Tibial nerve (tissue), 4 donors: ENCODE results near the gene MBP. TPM values are rescaled to one million over a fixed set of nuclear protein-coding genes. Genes with fewer than 3 reads are reported as not detected.

Experiments
- DNase-seq, 2 donors: peaks; one replicate each; pipeline ENCODE4 v3.0.0-alpha.2; 2019; ENCODE audit warnings: low spot score in 2 of 2
- H3K27ac ChIP-seq, 4 donors: fragments of 200-600 bp; sonication (generic) in 3 of 4; one replicate each; pipeline ENCODE4 v1.5.1; 2017 to 2019; ENCODE audit warnings: mild to moderate bottlenecking in 1 of 4
- H3K27me3 ChIP-seq, 2 donors: fragments of 200-600 bp; sonication (generic) in 1 of 2; one replicate each; pipeline versions ENCODE4 v1.5.1 to v1.6.0; 2017 to 2019
- H3K36me3 ChIP-seq, 3 donors: fragments of 200-600 bp; sonication (generic); one replicate each; pipeline ENCODE4 v1.5.1; 2018 to 2019
- H3K4me1 ChIP-seq, 4 donors: fragments of 200-600 bp; sonication (generic) in 3 of 4; one replicate each; pipeline ENCODE4 v1.5.1; 2017 to 2019
- H3K4me3 ChIP-seq, 4 donors: fragments of 200-600 bp; sonication (generic) in 3 of 4; one replicate each; pipeline ENCODE4 v1.5.1; 2017 to 2019; ENCODE audit warnings: mild to moderate bottlenecking in 1 of 4, moderate library complexity in 1 of 4
- H3K9me3 ChIP-seq, 4 donors: fragments of 200-600 bp; sonication (generic) in 3 of 4; one replicate each; pipeline ENCODE4 v1.5.1; 2017 to 2019
- EP300 ChIP-seq, 2 donors: sonication (generic); formaldehyde crosslinking; IDR thresholded peaks; one replicate each; pipeline ENCODE4 v1.6.1; 2017; ENCODE audit warnings: antibody characterized with exemption in 2 of 2, mild to moderate bottlenecking in 1 of 2
- POLR2A ChIP-seq, 2 donors: fragments of 450-650 bp; IDR thresholded peaks; one replicate each; pipeline ENCODE4 v1.6.1; 2017; ENCODE audit warnings: antibody characterized with exemption in 2 of 2, mild to moderate bottlenecking in 2 of 2, moderate library complexity in 2 of 2
- WGBS, 2 donors: methylation state at CpG; one replicate each; pipeline ENCODE4 v1.1.5; 2018; 5-methylcytosine and 5-hydroxymethylcytosine counted together
- total RNA-seq, 4 donors: library from RNA; depleted of rRNA; stranded (reverse); fragments of >200 nt; gene quantifications; one replicate each; pipeline ENCODE4 v1.1.0, GENCODE V29; 2016
- TF ChIP-seq, protein P1 (sequence below), 5 experiments: fragments of 200-600 bp in 3 of 5; fragments of 450-650 bp in 2 of 5; sonication (generic) in 3 of 5; IDR thresholded peaks; one replicate each; pipeline ENCODE4 v1.5.1; 2016 to 2019; ENCODE audit warnings: antibody characterized with exemption in 5 of 5, mild to moderate bottlenecking in 3 of 5, moderate library complexity in 2 of 5

MBP gene
- total RNA-seq, 4 donors from 2014 or later = 831 to 1,485 (median 1,405) TPM

DNA sequence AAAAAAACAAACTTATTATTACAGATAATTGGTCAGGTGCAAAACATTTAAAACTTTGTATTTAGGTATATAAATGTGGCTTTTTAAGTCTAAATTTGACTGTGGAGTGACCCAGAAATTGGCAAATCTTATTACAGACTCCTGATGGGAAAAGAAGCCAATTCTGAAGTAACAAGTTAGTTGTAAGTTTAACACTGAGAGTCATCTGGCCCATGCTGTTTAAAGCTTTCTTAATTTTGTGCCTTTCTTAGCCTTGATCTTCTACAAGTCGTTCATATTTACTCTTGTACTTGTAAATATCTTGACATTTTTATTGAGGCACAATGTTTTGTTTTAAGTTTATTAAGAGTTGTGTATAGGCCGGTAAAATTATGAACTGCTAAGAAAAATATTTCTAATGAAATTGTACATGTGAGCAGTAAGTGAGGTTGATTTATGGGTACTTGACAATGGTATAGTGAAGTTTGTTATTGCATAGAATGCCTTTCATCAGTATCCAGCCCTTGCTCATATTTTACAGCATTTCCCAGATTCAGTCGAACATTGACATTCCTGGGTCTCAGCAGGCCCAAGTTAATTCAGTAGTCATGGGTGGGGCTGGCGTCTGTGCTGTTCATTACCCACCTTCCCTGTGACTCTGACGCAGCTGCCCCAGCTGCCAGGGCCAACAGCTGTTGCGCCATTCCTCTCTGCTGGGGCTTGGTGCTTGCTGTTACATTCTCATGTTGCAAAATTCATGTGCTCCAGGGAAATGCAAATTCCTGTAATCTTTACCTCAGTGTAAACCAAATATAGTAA, 188.8 kb downstream of the MBP start:
- Histone ChIP-seq H3K27ac (no peak overlapping the region), H3K36me3 (peaks cover 0 to 60% (median 2%) of the 10 kb centered on the region in 3 donors), H3K9me3 (no peaks in the 10 kb centered on the region), H3K4me1 (no peaks in the 10 kb centered on the region), H3K4me3 (no peak overlapping the region), H3K27me3 (no peaks in the 10 kb centered on the region)
- 76 to 80% methylated on average over 6 of the region's 6 CpGs for WGBS, 2 donors
- TF ChIP-seq EP300 (IDR thresholded peaks at IDR 0.05) (peak in 1 of 2 donors; percentile 50), POLR2A (IDR thresholded peaks at IDR 0.05) (no peak)
- TF ChIP-seq, protein P1, sequence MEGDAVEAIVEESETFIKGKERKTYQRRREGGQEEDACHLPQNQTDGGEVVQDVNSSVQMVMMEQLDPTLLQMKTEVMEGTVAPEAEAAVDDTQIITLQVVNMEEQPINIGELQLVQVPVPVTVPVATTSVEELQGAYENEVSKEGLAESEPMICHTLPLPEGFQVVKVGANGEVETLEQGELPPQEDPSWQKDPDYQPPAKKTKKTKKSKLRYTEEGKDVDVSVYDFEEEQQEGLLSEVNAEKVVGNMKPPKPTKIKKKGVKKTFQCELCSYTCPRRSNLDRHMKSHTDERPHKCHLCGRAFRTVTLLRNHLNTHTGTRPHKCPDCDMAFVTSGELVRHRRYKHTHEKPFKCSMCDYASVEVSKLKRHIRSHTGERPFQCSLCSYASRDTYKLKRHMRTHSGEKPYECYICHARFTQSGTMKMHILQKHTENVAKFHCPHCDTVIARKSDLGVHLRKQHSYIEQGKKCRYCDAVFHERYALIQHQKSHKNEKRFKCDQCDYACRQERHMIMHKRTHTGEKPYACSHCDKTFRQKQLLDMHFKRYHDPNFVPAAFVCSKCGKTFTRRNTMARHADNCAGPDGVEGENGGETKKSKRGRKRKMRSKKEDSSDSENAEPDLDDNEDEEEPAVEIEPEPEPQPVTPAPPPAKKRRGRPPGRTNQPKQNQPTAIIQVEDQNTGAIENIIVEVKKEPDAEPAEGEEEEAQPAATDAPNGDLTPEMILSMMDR (IDR thresholded peaks at IDR 0.05) = no peak
- DNase-seq = no peak

DNA sequence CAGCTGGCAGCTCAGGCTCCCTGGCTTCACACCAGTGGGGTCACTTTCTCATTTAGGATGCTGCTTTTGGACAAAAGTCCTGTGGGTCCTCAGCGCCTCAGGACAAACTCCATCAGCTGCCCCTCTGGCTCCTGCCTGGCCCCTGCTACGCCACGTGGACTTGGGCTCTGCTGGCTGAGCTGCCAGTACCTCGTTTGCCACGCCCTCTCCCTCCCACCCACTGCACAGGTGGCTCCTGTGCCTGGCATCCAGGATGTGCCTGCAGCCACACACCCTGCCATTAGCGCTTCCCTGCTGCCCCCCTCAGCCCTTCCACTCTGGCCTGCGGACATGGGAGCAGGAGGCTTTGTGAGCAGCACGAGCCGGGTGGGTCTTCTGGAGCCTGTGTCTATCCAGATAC, 191.3 kb downstream of the MBP start:
- TF ChIP-seq POLR2A (IDR thresholded peaks at IDR 0.05) = no peak
- TF ChIP-seq EP300 (IDR thresholded peaks at IDR 0.05) = no peak
- TF ChIP-seq, protein P1 (IDR thresholded peaks at IDR 0.05) = no peak
- Histone ChIP-seq H3K4me1 (no peaks in the 10 kb centered on the region), H3K27me3 (no peaks in the 10 kb centered on the region), H3K4me3 (no peak overlapping the region), H3K36me3 (peaks cover 0 to 60% (median 0%) of the 10 kb centered on the region in 3 donors), H3K27ac (no peak overlapping the region), H3K9me3 (no peaks in the 10 kb centered on the region)
- DNase-seq = no peak
- 93% methylated on average over 9 of the region's 9 CpGs for WGBS, 2 donors

DNA sequence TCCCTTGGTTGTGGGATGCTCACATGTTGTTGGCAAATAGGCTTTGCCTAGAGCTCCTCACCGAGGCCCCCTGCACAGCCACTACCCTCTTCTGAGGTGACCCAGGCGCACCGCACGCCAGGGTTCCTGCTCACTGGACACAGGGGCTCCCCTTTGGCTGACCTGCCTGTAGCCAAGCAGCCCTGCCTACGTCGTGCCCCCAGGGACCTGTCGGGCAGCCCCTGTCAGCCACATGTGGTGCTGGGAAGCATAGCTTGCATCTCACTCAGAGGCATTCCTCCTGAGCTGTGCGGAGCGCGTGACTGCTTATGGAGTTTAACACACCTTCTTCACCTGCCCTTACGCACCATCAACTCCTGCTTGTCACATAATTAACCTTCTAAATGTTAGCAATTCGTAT, 194.0 kb downstream of the MBP start:
- Histone ChIP-seq H3K9me3 (no peaks in the 10 kb centered on the region), H3K4me1 (no peaks in the 10 kb centered on the region), H3K27ac (no peak overlapping the region), H3K36me3 (peaks cover 0 to 66% (median 0%) of the 10 kb centered on the region in 3 donors), H3K4me3 (no peak overlapping the region), H3K27me3 (no peaks in the 10 kb centered on the region)
- TF ChIP-seq, protein P1 (IDR thresholded peaks at IDR 0.05) = no peak
- no peak for TF ChIP-seq POLR2A (IDR thresholded peaks at IDR 0.05)
- TF ChIP-seq EP300 (IDR thresholded peaks at IDR 0.05) = no peak
- WGBS, 2 donors = 88 to 91% methylated on average over 12 of the region's 12 CpGs
- DNase-seq = no peak

DNA sequence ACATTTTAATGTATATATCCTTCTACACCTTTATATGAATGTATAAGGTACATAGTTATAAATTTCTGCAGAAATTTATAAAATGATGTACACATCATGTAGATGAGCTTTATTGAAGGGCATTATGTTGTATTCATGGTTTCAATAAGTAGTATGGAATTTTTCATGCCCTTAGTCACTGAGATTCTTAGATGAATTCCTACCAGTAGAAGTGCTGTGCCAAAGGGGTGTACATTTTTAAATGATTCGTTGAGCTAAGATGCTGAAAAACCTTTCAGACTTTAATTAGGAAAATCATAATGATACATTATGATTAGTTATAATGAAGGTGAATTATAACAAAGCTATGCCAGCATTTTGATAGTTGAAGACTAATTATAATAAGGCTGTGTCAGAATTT, 195.0 kb downstream of the MBP start:
- 54 to 77% methylated on average over 1 of the region's 1 CpG for WGBS, 2 donors
- Histone ChIP-seq H3K4me3 (no peak overlapping the region), H3K36me3 (peaks cover 0 to 76% (median 0%) of the 10 kb centered on the region in 3 donors), H3K27ac (no peak overlapping the region), H3K9me3 (no peaks in the 10 kb centered on the region), H3K27me3 (no peaks in the 10 kb centered on the region), H3K4me1 (no peaks in the 10 kb centered on the region)
- no peak for DNase-seq
- TF ChIP-seq POLR2A (IDR thresholded peaks at IDR 0.05) = no peak
- no peak for TF ChIP-seq EP300 (IDR thresholded peaks at IDR 0.05)
- TF ChIP-seq, protein P1 (IDR thresholded peaks at IDR 0.05) = no peak

DNA sequence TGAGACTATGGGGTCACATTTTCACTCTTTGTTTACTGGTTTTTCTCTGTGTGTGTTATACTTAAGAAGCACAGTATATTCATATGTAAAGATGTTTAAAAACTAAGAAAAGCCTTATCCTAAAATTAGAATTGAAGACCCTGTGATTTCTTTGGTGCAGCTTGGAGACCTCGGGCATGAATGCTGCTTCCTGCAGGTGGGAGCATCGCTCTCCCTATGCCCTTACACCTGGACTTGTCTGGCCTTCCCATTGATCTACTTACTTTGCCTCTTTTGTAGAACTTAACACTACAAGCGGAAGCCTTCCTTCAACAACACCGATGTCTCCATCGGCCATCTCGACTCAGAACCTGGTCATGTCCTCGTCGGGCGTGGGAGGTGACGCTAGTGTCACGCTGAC, 195.7 kb downstream of the MBP start:
- no peak for DNase-seq
- 94 to 96% methylated on average over 11 of the region's 11 CpGs for WGBS, 2 donors
- Histone ChIP-seq H3K27me3 (no peaks in the 10 kb centered on the region), H3K27ac (no peak overlapping the region), H3K36me3 (peaks cover 0 to 79% (median 0%) of the 10 kb centered on the region in 3 donors), H3K4me3 (no peak overlapping the region), H3K9me3 (no peaks in the 10 kb centered on the region), H3K4me1 (no peaks in the 10 kb centered on the region)
- TF ChIP-seq POLR2A (IDR thresholded peaks at IDR 0.05) = no peak
- TF ChIP-seq, protein P1 (IDR thresholded peaks at IDR 0.05) = no peak
- TF ChIP-seq EP300 (IDR thresholded peaks at IDR 0.05) = no peak
